IMR-90 (cell line): Measurements from ENCODE around the gene GNAS.

ENCODE experiments used
- CTCF ChIP-seq: conservative IDR thresholded peaks from 2 replicates; pipeline ENCODE4 v1.5.1; 2012; ENCODE audit warnings: mild to moderate bottlenecking, low read depth, low read length, improper control_type of control experiment
- USF2 ChIP-seq: fragments of 150-350 bp; IDR thresholded peaks from 2 replicates; pipeline ENCODE4 v1.6.1; 2017; ENCODE audit warnings: mild to moderate bottlenecking, antibody characterized with exemption, low read length, low read depth

DNA sequence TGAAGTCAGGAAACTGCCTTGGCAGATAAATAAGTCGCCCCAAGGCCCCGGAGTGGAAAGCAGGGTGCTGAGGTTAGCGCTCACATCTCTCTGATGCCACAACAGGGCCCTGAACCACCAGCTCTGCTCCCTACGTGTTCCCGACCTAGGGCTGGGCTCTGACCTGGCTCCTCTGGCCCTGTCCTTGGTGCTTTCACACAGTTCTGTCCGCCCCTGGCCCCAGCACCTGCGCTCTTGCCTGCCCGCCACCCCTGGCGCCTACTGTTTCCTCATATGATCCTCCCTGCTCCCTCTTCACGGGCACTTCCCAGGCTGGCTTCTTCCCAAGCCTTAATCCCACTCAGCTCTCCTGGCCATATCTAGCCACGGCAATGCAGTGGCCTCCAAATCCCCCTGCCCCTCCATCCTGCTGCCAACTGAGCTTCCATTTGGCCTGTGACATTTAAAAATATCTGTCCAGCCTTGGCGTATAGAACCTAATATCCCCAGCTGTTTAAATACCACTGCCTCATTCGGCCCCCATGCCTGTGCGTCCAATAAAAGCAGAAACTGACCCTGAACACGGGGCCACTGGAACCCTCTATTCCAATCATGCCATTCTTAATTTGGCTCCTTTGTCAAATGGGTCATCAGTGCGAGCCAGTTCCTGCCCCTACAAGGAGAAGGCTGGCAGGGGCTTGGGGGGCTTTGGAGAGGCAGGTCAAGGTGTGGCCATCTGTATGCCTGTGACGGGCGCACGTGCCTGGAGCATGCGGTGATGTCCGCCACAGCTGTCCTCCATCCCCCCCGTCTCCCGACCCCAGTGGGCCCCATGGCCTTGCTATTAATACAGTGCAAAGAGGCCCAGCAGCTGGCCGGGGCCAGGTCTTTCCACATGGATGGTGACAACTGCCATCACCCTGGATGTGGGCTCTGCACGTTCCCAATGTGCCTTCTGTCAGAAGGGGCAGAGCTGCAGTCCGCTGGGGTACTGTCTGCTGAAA is 29.5 kb upstream of the GNAS start:
- TF ChIP-seq USF2 (no peak), CTCF (no peak)
